Tibial artery (tissue), 4 donors: ENCODE measurements around the gene CSF3R.
A peak's percentile ranks its signal among the peaks of the same experiment; 100 is the strongest.

ENCODE experiments used
- DNase-seq, 2 donors: peaks; one replicate each; pipeline ENCODE4 v3.0.0-alpha.2; 2019
- H3K27ac ChIP-seq, 2 donors: fragments of 200-600 bp; sonication (generic) in 1 of 2; 1 replicate in 1 of 2; 2 replicates in 1 of 2; pipeline ENCODE4 v1.5.1; 2018 to 2019; ENCODE audit warnings: mild to moderate bottlenecking in 1 of 2
- H3K27me3 ChIP-seq, 2 donors: fragments of 200-600 bp; sonication (generic) in 1 of 2; one replicate each; pipeline versions ENCODE4 v1.5.1 to v1.6.0; 2016 to 2019
- H3K36me3 ChIP-seq, 3 donors: fragments of 200-600 bp; sonication (generic) in 2 of 3; one replicate each; pipeline ENCODE4 v1.5.1; 2016 to 2019; ENCODE audit warnings: mild to moderate bottlenecking in 2 of 3
- H3K4me1 ChIP-seq, 4 donors: fragments of 200-600 bp; sonication (generic) in 2 of 4; 1 replicate in 3 of 4; 2 replicates in 1 of 4; pipeline ENCODE4 v1.5.1; 2016 to 2019
- H3K4me3 ChIP-seq, 2 donors: fragments of 200-600 bp; sonication (generic) in 1 of 2; 1 replicate in 1 of 2; 2 replicates in 1 of 2; pipeline ENCODE4 v1.5.1; 2018 to 2019; ENCODE audit warnings: mild to moderate bottlenecking in 2 of 2
- H3K9me3 ChIP-seq, 3 donors: fragments of 200-600 bp; sonication (generic) in 1 of 3; one replicate each; pipeline ENCODE4 v1.5.1; 2016 to 2019
- intact Hi-C: fragments of 100-400 bp; cut with DNase I; formaldehyde crosslinking; loops from one replicate; pipeline ENCODE4 v1.15.0; 2023; ENCODE audit warnings: low total_unique reads
- TF ChIP-seq, protein P1 (sequence below), 2 experiments: fragments of 200-600 bp in 1 of 2; fragments of 450-650 bp in 1 of 2; IDR thresholded peaks; one replicate each; pipeline ENCODE4 v1.5.1; 2017 to 2019; ENCODE audit warnings: antibody characterized with exemption in 2 of 2, mild to moderate bottlenecking in 1 of 2, moderate library complexity in 1 of 2

CSF3R gene

DNA sequence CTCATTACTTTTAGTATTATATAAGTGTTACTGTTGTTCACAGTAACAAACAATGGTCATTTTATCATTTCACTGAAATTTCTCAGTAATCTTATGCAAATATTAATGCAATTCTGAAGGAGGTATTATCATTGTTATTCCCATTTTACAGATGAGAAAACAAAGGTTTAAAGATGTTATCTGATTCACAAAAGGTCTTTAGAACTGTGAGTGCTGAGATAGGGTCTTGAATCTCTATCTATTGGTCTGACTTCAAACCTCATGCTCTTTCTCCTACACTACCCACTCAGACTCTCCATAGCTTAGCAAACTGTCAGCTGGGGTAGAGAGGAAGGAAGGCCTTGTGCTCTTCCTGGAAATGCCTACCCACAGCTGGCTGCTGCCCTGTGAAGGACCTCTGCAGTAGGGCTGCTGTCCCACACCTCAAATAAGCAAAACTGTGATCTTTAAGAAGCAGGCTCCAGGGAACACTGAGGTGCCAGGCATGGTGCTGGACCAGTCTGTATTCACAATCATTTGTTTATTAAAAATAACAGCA is 26.3 kb downstream of the CSF3R start:
- no peak for DNase-seq
- Histone ChIP-seq H3K27me3 (no peaks in the 10 kb centered on the region), H3K9me3 (no peaks in the 10 kb centered on the region), H3K27ac (no peak overlapping the region), H3K4me1 (no peaks in the 10 kb centered on the region), H3K4me3 (no peak overlapping the region), H3K36me3 (peaks cover 51 to 75% (median 54%) of the 10 kb centered on the region in 3 donors)
- intact Hi-C loops, result no loop called here
- TF ChIP-seq, protein P1, sequence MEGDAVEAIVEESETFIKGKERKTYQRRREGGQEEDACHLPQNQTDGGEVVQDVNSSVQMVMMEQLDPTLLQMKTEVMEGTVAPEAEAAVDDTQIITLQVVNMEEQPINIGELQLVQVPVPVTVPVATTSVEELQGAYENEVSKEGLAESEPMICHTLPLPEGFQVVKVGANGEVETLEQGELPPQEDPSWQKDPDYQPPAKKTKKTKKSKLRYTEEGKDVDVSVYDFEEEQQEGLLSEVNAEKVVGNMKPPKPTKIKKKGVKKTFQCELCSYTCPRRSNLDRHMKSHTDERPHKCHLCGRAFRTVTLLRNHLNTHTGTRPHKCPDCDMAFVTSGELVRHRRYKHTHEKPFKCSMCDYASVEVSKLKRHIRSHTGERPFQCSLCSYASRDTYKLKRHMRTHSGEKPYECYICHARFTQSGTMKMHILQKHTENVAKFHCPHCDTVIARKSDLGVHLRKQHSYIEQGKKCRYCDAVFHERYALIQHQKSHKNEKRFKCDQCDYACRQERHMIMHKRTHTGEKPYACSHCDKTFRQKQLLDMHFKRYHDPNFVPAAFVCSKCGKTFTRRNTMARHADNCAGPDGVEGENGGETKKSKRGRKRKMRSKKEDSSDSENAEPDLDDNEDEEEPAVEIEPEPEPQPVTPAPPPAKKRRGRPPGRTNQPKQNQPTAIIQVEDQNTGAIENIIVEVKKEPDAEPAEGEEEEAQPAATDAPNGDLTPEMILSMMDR (IDR thresholded peaks at IDR 0.05), result no peak

DNA sequence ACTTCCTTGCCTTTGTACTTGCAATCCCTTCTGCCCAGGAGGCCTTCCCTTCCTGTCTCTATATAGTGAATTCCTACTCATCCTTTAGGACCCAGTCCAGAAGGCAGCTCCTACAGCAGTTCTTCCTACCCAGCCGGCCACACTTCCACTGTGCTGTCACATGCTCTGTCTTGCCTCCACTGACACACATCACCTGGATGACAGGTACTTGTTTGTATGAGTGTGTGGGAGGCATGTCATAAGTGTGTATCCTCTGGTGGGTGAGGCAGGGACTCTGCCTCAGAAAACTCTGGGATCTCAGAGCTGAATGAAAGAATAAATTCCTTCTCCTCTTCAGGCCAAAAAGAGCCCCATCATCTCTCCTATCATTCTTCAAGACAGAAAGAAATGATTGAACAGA is 27.3 kb downstream of the CSF3R start:
- DNase-seq, result no peak
- TF ChIP-seq, protein P1 (IDR thresholded peaks at IDR 0.05), result no peak
- peaks cover 0 to 6% (median 2%) of the 10 kb centered on the region in 4 donors for H3K4me1 ChIP-seq
- intact Hi-C loops, result no loop called here
- peaks cover 42 to 64% (median 44%) of the 10 kb centered on the region in 3 donors for H3K36me3 ChIP-seq
- H3K27me3 ChIP-seq, result no peaks in the 10 kb centered on the region
- H3K9me3 ChIP-seq, result no peaks in the 10 kb centered on the region
- H3K27ac ChIP-seq, result no peak overlapping the region
- no peak overlapping the region for H3K4me3 ChIP-seq

DNA sequence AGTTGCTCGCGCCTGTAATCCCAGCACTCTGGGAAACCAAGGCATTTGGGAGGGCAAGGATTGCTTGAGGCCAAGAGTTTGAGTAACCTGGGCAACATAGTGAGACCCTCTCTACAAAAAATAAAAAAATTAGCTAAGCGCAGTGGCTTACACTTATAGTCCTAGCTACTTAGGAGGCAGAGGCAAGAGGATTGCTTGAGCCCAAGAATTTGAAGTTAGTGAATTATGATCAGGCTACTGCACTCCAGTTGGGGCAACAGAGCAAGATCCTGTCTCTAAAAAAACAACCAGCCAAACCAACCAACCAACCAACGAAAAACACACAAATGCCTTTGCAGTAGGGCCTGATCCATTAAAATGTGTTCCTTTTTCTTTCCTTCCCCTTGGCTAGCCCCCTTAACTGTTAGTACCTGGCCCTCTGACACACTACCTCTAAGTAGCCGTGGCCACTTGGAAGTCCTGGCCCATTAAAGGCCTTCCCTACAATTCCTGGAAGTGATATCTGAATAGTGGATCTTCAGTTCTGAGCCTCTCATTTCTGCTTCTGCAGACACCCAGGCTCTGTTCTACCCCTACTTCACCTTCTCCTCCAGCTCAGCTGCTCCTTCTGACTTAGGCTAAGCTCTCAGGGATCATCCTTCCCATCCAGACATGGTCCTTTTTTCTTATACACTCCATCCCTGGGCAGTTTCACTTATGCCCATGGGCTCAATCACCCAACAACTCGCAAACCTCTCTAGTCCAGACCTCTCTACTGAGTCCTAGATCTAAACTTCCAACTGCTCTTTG is 28.9 kb downstream of the CSF3R start:
- H3K36me3 ChIP-seq, result peaks cover 28 to 48% (median 36%) of the 10 kb centered on the region in 3 donors
- peaks cover 0 to 13% (median 4%) of the 10 kb centered on the region in 4 donors for H3K4me1 ChIP-seq
- DNase-seq, result no peak
- TF ChIP-seq, protein P1 (IDR thresholded peaks at IDR 0.05), result no peak
- intact Hi-C loops, result no loop called here
- no peaks in the 10 kb centered on the region for H3K27me3 ChIP-seq
- no peak overlapping the region for H3K27ac ChIP-seq
- no peaks in the 10 kb centered on the region for H3K9me3 ChIP-seq
- no peak overlapping the region for H3K4me3 ChIP-seq

DNA sequence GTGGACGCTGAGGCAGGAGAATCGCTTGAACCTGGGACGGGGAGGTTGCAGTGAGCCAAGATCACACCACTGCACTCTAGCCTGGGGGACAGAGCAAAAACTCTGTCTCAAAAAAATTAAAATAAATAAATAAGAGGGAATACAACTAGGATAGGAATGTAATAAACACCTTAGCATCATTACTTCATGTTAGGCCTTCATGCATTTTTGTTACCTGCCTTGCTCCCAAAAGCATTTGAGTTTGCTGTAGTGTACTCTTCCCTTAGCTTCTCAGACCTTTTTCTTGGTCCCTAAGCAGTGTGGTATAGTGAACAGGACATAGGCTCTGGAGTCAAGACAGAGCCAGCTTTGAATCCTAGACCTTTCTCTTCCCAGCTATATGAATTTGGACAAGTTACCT is 29.7 kb downstream of the CSF3R start:
- intact Hi-C loops, result no loop called here
- H3K27ac ChIP-seq, result no peak overlapping the region
- H3K4me3 ChIP-seq, result no peak overlapping the region
- no peaks in the 10 kb centered on the region for H3K27me3 ChIP-seq
- no peak for DNase-seq
- peaks cover 21 to 41% (median 31%) of the 10 kb centered on the region in 3 donors for H3K36me3 ChIP-seq
- TF ChIP-seq, protein P1 (IDR thresholded peaks at IDR 0.05), result no peak
- H3K4me1 ChIP-seq, result peaks cover 0 to 13% (median 4%) of the 10 kb centered on the region in 4 donors
- no peaks in the 10 kb centered on the region for H3K9me3 ChIP-seq

DNA sequence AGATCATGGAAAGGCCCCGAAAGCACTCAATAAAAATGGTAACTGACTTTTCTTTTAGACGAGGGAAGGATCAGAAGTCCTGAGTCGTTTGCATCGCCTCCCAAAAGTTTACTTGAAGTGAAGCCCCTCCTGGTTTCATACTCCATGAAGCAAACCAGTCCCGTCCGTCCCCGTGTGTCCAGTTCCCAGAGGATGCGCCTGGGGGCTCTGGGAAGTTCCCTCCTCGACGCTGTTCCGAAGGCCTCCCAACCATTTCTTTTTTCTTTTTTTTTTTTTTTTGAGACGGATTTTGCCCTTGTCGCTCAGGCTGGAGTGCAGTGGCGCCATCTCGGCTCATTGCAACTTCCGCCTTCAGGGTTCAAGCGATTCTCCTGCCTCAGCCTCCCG is 31.8 kb downstream of the CSF3R start:
- peak overlapping the region; percentile 55 to 69 for H3K4me3 ChIP-seq
- no peaks in the 10 kb centered on the region for H3K27me3 ChIP-seq
- H3K27ac ChIP-seq, result peak overlapping the region; percentile 88 to 96
- TF ChIP-seq, protein P1 (IDR thresholded peaks at IDR 0.05), result no peak
- intact Hi-C loops, result no loop called here
- no peak for DNase-seq
- peaks cover 10 to 19% (median 13%) of the 10 kb centered on the region in 3 donors for H3K36me3 ChIP-seq
- no peaks in the 10 kb centered on the region for H3K9me3 ChIP-seq
- peaks cover 0 to 13% (median 4%) of the 10 kb centered on the region in 4 donors for H3K4me1 ChIP-seq
